Sigmoid colon (tissue), 7 donors: ENCODE results near the gene NR1H4. TPM values are rescaled to one million over a fixed set of nuclear protein-coding genes. Genes with fewer than 3 reads are reported as not detected.
A peak's percentile ranks its signal among the peaks of the same experiment; 100 is the strongest.

Source experiments
- DNase-seq: peaks from one replicate; pipeline ENCODE4 v3.0.0-alpha.2; 2019
- H3K27ac ChIP-seq, 4 donors: fragments of 200-600 bp; sonication (generic); one replicate each; pipeline ENCODE4 v1.5.1; 2016 to 2019; ENCODE audit warnings: mild to moderate bottlenecking in 1 of 4
- H3K27me3 ChIP-seq, 3 donors: fragments of 200-600 bp; sonication (generic); one replicate each; pipeline ENCODE4 v1.5.1; 2019; ENCODE audit warnings: mild to moderate bottlenecking in 1 of 3
- H3K36me3 ChIP-seq, 4 donors: fragments of 200-600 bp; sonication (generic); one replicate each; pipeline ENCODE4 v1.5.1; 2016 to 2019
- H3K4me1 ChIP-seq, 4 donors: fragments of 200-600 bp; sonication (generic); one replicate each; pipeline ENCODE4 v1.5.1; 2017 to 2019
- H3K4me3 ChIP-seq, 4 donors: fragments of 200-600 bp; sonication (generic); one replicate each; pipeline ENCODE4 v1.5.1; 2017 to 2019; ENCODE audit warnings: mild to moderate bottlenecking in 2 of 4, moderate library complexity in 1 of 4
- H3K9me3 ChIP-seq, 4 donors: fragments of 200-600 bp in 3 of 4; sonication (generic) in 3 of 4; one replicate each; pipeline versions ENCODE4 v1.5.1 to v1.6.1; 2013 to 2019
- CTCF ChIP-seq, 4 experiments: fragments of 450-650 bp in 3 of 4; fragments of 200-600 bp in 1 of 4; IDR thresholded peaks; one replicate each; pipeline ENCODE4 v1.5.1; 2016 to 2019; ENCODE audit warnings: antibody characterized with exemption in 4 of 4, mild to moderate bottlenecking in 3 of 4, moderate library complexity in 2 of 4
- EP300 ChIP-seq, 4 donors: sonication (generic); formaldehyde crosslinking; IDR thresholded peaks; one replicate each; pipeline ENCODE4 v1.6.1; 2017; ENCODE audit warnings: antibody characterized with exemption in 4 of 4
- POLR2A ChIP-seq, 2 donors: fragments of 450-650 bp; IDR thresholded peaks; one replicate each; pipeline ENCODE4 v1.6.1; 2016; ENCODE audit warnings: antibody characterized with exemption in 2 of 2, mild to moderate bottlenecking in 2 of 2, moderate library complexity in 2 of 2
- POLR2AphosphoS5 ChIP-seq, 4 donors: sonication (generic); formaldehyde crosslinking; IDR thresholded peaks; one replicate each; pipeline ENCODE4 v1.6.1; 2017; ENCODE audit warnings: antibody characterized with exemption in 4 of 4
- WGBS, 2 donors: extraction: QIAGEN DNeasy Blood & Tissue Kit; methylation state at CpG; one replicate each; pipeline ENCODE4 v1.1.7; 2013; 5-methylcytosine and 5-hydroxymethylcytosine counted together
- intact Hi-C: fragments of 100-400 bp; cut with DNase I; formaldehyde crosslinking; loops from one replicate; pipeline ENCODE4 v1.15.1; 2023
- polyA plus RNA-seq, 3 donors: library from polyadenylated mRNA; stranded (reverse); fragments of 200-250 nt; gene quantifications; one replicate each; pipeline ENCODE4 v1.2.3, GENCODE V29; 2013
- total RNA-seq, 4 donors: library from RNA; depleted of rRNA; stranded (reverse); fragments of >200 nt; gene quantifications; one replicate each; pipeline ENCODE4 v1.1.0, GENCODE V29; 2016
- donor health status: healthy with polysubstance abuse.
- donor health status: Bipolar disorder and iron deficiency.
- donor health status: healthy.

NR1H4 gene
- total and polyA plus RNA-seq, 7 donors = 4.5 to 43.9 (median 9.6) TPM; not detected in 4

GRCh38 chr12:100450735-100451134 lies 22.9 kb upstream of the NR1H4 start:
- intact Hi-C loops = no loop called here
- Histone ChIP-seq H3K36me3 (no peaks in the 10 kb centered on the region), H3K9me3 (no peaks in the 10 kb centered on the region), H3K4me3 (no peak overlapping the region), H3K27ac (no peak overlapping the region), H3K4me1 (peaks cover 0 to 57% (median 36%) of the 10 kb centered on the region in 4 donors), H3K27me3 (no peaks in the 10 kb centered on the region)
- no peak for TF ChIP-seq POLR2A (IDR thresholded peaks at IDR 0.05)
- no peak for TF ChIP-seq POLR2AphosphoS5 (IDR thresholded peaks at IDR 0.05)
- TF ChIP-seq EP300 (IDR thresholded peaks at IDR 0.05) = no peak
- DNase-seq = no peak
- 57 to 68% methylated on average over 3 of the region's 3 CpGs for WGBS, 2 donors

GRCh38 chr12:100453951-100454350 lies 19.7 kb upstream of the NR1H4 start:
- no peak for DNase-seq
- Histone ChIP-seq H3K9me3 (no peaks in the 10 kb centered on the region), H3K4me3 (no peak overlapping the region), H3K27me3 (no peaks in the 10 kb centered on the region), H3K4me1 (peaks cover 0 to 43% (median 28%) of the 10 kb centered on the region in 4 donors), H3K27ac (peak overlapping the region in 3 of 4 donors; percentile 29 to 56 (median 56)), H3K36me3 (no peaks in the 10 kb centered on the region)
- 67 to 70% methylated on average over 3 of the region's 3 CpGs for WGBS, 2 donors
- intact Hi-C loops = no loop called here
- TF ChIP-seq POLR2AphosphoS5 (IDR thresholded peaks at IDR 0.05) (peak in 1 of 4 donors; percentile 4), EP300 (IDR thresholded peaks at IDR 0.05) (no peak)

GRCh38 chr12:100455896-100456295 lies 17.8 kb upstream of the NR1H4 start:
- no peak for DNase-seq
- H3K4me3 ChIP-seq = no peak overlapping the region
- H3K36me3 ChIP-seq = no peaks in the 10 kb centered on the region
- intact Hi-C loops = no loop called here
- no peak overlapping the region for H3K27ac ChIP-seq
- H3K27me3 ChIP-seq = no peaks in the 10 kb centered on the region
- peaks cover 0 to 43% (median 31%) of the 10 kb centered on the region in 4 donors for H3K4me1 ChIP-seq
- TF ChIP-seq POLR2A (IDR thresholded peaks at IDR 0.05) = no peak
- TF ChIP-seq POLR2AphosphoS5 (IDR thresholded peaks at IDR 0.05) = no peak
- no peak for TF ChIP-seq EP300 (IDR thresholded peaks at IDR 0.05)
- no peak for TF ChIP-seq CTCF (IDR thresholded peaks at IDR 0.05)
- no peaks in the 10 kb centered on the region for H3K9me3 ChIP-seq
- 88 to 95% methylated on average over 3 of the region's 3 CpGs for WGBS, 2 donors

- Histone ChIP-seq H3K27ac (no peak overlapping the region), H3K4me3 (no peak overlapping the region), H3K9me3 (no peaks in the 10 kb centered on the region), H3K36me3 (no peaks in the 10 kb centered on the region), H3K4me1 (peaks cover 0 to 38% (median 30%) of the 10 kb centered on the region in 4 donors), H3K27me3 (no peaks in the 10 kb centered on the region)
- intact Hi-C loops = no loop called here
- TF ChIP-seq POLR2AphosphoS5 (IDR thresholded peaks at IDR 0.05) (no peak), CTCF (IDR thresholded peaks at IDR 0.05) (no peak), EP300 (IDR thresholded peaks at IDR 0.05) (no peak), POLR2A (IDR thresholded peaks at IDR 0.05) (no peak)
- no peak for DNase-seq
- WGBS, 2 donors = 75 to 83% methylated on average over 4 of the region's 4 CpGs
These were observed 15.5 kb upstream of the NR1H4 start for GRCh38 chr12:100458191-100458590.

GRCh38 chr12:100460702-100461101 lies 13.0 kb upstream of the NR1H4 start:
- no peaks in the 10 kb centered on the region for H3K27me3 ChIP-seq
- TF ChIP-seq POLR2AphosphoS5 (IDR thresholded peaks at IDR 0.05) = no peak
- no peak for TF ChIP-seq EP300 (IDR thresholded peaks at IDR 0.05)
- H3K9me3 ChIP-seq = no peaks in the 10 kb centered on the region
- H3K4me1 ChIP-seq = peaks cover 0 to 13% (median 9%) of the 10 kb centered on the region in 4 donors
- no peaks in the 10 kb centered on the region for H3K36me3 ChIP-seq
- no peak overlapping the region for H3K4me3 ChIP-seq
- intact Hi-C loops = no loop called here
- H3K27ac ChIP-seq = no peak overlapping the region
- 74 to 87% methylated on average over 3 of the region's 3 CpGs for WGBS, 2 donors
- DNase-seq = no peak

GRCh38 chr12:100461330-100461973 lies 12.2 kb upstream of the NR1H4 start:
- H3K27ac ChIP-seq = no peak overlapping the region
- no peaks in the 10 kb centered on the region for H3K36me3 ChIP-seq
- no peaks in the 10 kb centered on the region for H3K27me3 ChIP-seq
- 88 to 90% methylated on average over 1 of the region's 1 CpG for WGBS, 2 donors
- H3K4me1 ChIP-seq = peaks cover 0 to 8% (median 7%) of the 10 kb centered on the region in 4 donors
- intact Hi-C loops = no loop called here
- no peaks in the 10 kb centered on the region for H3K9me3 ChIP-seq
- TF ChIP-seq CTCF (IDR thresholded peaks at IDR 0.05) = no peak
- no peak for TF ChIP-seq EP300 (IDR thresholded peaks at IDR 0.05)
- TF ChIP-seq POLR2AphosphoS5 (IDR thresholded peaks at IDR 0.05) = no peak
- TF ChIP-seq POLR2A (IDR thresholded peaks at IDR 0.05) = no peak
- no peak overlapping the region for H3K4me3 ChIP-seq
- no peak for DNase-seq
